Measurements from ENCODE around the gene GK. TPM values are rescaled to one million over a fixed set of nuclear protein-coding genes. Genes with fewer than 3 reads are reported as not detected.

GK gene
- total and polyA plus RNA-seq, 11 donors = 3.3 to 17.1 (median 7.4) TPM

GRCh38 chrX:30777575-30777974 is 124.4 kb downstream of the GK start:
- Histone ChIP-seq H3K4me3 (no peak overlapping the region), H3K4me1 (no peaks in the 10 kb centered on the region), H3K27me3 (no peaks in the 10 kb centered on the region), H3K27ac (no peak overlapping the region), H3K9me3 (no peaks in the 10 kb centered on the region), H3K36me3 (no peaks in the 10 kb centered on the region)
- DNase-seq = no peak
- TF ChIP-seq POLR2A (IDR thresholded peaks at IDR 0.05) (no peak), CTCF (IDR thresholded peaks at IDR 0.05) (no peak)
- intact Hi-C loops (cut with DNase I) = no loop called here
- ATAC-seq = no peak

GRCh38 chrX:30779453-30780030 is 126.3 kb downstream of the GK start:
- TF ChIP-seq CTCF (IDR thresholded peaks at IDR 0.05) (no peak), POLR2A (IDR thresholded peaks at IDR 0.05) (no peak)
- Histone ChIP-seq H3K4me3 (no peak overlapping the region), H3K36me3 (no peaks in the 10 kb centered on the region), H3K27me3 (peaks cover 0 to 5% (median 0%) of the 10 kb centered on the region in 9 donors), H3K27ac (no peak overlapping the region), H3K9me3 (no peaks in the 10 kb centered on the region), H3K4me1 (no peaks in the 10 kb centered on the region)
- DNase-seq (no peak), ATAC-seq (no peak)
- 80 to 92% (median 87%) methylated on average over 18 to 19 of the region's 19 CpGs for WGBS, 4 donors
- intact Hi-C loops (cut with DNase I) = no loop called here

Other genes starting within 250 kb of the GK start
- 1 to 10 TPM in 2 of 9 donors, under 1 TPM in 5, not detected in 2; 0.21 to 5.2 (median 0.40) TPM for gene TASL, start 75.7 kb upstream of the GK start, total RNA-seq
- under 1 TPM; 0.15 to 0.18 TPM for gene TASL, start 75.7 kb upstream of the GK start, polyA plus RNA-seq
- gene TAB3, start 235.8 kb downstream of the GK start, total RNA-seq = 10 to 100 TPM; 12.0 to 27.8 (median 16.3) TPM
- gene TAB3, start 235.8 kb downstream of the GK start, polyA plus RNA-seq = 1 to 10 TPM; 3.8 to 9.8 TPM